ENCODE results near the gene LRP3.

DNA sequence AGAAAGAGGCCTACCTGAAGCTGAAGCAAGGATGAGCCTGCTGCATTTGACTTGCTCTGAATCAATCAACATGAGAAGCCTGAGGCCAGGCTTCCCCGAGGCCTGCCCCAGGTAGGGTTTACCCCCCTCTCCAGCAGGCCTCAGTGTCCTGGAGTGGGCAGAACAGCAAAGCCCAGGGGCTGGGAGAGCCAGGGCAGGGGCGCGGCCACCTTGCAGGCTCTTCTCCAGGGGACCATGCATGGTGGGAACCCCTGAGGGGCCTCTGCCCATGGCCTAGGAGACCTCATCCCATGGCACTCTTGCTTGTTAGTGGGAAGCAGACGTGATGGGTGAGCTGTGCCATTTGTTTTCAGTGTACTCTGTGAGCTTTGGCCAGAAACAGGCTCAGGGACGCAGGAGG, 19.9 kb upstream of the LRP3 start:
- TF ChIP-seq CTCF (IDR thresholded peaks at IDR 0.05; ENCODE audit: low read depth, low read length, poor library complexity, severe bottlenecking) = no peak
- TF ChIP-seq EZH2phosphoT487 (IDR thresholded peaks at IDR 0.05; ENCODE audit: borderline replicate concordance, low read length) = no peak

Data from DOHH2 (cell line).